Lower lobe of right lung (tissue), 2 donors: Measurements from ENCODE around the gene FBXO33. TPM values are rescaled to one million over a fixed set of nuclear protein-coding genes. Genes with fewer than 3 reads are reported as not detected.

Experiments
- ATAC-seq, 2 donors: fragments of 200-7000 bp; cut with Tn5 transposase; one replicate each; pipeline ENCODE4 v1.9.1; 2020 to 2022; ENCODE audit warnings: mild to moderate bottlenecking in 2 of 2, moderate library complexity in 2 of 2
- DNase-seq: peaks from one replicate; pipeline ENCODE4 v3.0.0-alpha.2; 2020
- H3K27ac ChIP-seq: fragments of 200-600 bp; one replicate; pipeline ENCODE4 v1.8.0; 2022
- H3K27me3 ChIP-seq: fragments of 200-600 bp; one replicate; pipeline ENCODE4 v1.8.0; 2022; ENCODE audit warnings: low read depth
- H3K36me3 ChIP-seq: fragments of 200-600 bp; one replicate; pipeline ENCODE4 v1.8.0; 2022; ENCODE audit warnings: mild to moderate bottlenecking
- H3K4me1 ChIP-seq: fragments of 200-600 bp; one replicate; pipeline ENCODE4 v1.8.0; 2022
- H3K4me3 ChIP-seq: fragments of 200-600 bp; one replicate; pipeline ENCODE4 v1.8.0; 2022; ENCODE audit warnings: mild to moderate bottlenecking
- H3K9me3 ChIP-seq: fragments of 200-600 bp; one replicate; pipeline ENCODE4 v1.8.0; 2022
- intact Hi-C: fragments of 100-400 bp; cut with DNase I; formaldehyde crosslinking; loops from one replicate; pipeline ENCODE4 v1.11.0; 2022
- total RNA-seq: library from RNA; stranded (reverse); fragmentation: NEBNext Ultra II Directional; extraction: Animal tissue kit (Norgen Biotek cat#: 25700); gene quantifications from one replicate; pipeline ENCODE4 v1.2.1, GENCODE V29; 2021
- TF ChIP-seq, protein P1 (sequence below): fragments of 200-600 bp; IDR thresholded peaks from one replicate; pipeline ENCODE4 v1.8.0; 2022; ENCODE audit warnings: antibody characterized with exemption, mild to moderate bottlenecking
- donor health status: DM: no; HTN: yes; CAD: no; lungs with severe emphysema.

The FBXO33 gene
- total RNA-seq, 1 donor from 2014 or later = 12.8 TPM

DNA sequence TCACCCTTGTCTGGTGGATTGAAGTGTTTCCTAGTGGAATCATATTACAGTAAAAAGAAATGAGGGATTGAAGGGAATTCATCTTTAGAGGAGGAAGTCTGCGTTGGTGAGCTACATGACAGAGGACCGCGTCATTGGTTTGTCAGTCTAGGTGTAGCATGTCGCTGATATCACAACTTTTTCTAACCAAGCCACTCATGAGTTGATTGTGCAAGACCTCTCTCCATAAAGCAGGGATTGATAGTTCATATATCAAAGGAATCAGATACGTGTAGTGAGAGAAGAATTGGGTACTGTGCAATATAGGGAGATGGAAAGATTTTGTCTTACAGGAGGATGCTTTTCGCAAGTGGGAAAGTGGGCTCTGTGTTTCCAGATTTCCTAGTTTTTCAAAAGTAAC, 3.0 kb upstream of the FBXO33 start:
- DNase-seq = no peak
- H3K4me1 ChIP-seq = peaks cover 15% of the 10 kb centered on the region
- no peak overlapping the region for H3K27ac ChIP-seq
- TF ChIP-seq, protein P1, sequence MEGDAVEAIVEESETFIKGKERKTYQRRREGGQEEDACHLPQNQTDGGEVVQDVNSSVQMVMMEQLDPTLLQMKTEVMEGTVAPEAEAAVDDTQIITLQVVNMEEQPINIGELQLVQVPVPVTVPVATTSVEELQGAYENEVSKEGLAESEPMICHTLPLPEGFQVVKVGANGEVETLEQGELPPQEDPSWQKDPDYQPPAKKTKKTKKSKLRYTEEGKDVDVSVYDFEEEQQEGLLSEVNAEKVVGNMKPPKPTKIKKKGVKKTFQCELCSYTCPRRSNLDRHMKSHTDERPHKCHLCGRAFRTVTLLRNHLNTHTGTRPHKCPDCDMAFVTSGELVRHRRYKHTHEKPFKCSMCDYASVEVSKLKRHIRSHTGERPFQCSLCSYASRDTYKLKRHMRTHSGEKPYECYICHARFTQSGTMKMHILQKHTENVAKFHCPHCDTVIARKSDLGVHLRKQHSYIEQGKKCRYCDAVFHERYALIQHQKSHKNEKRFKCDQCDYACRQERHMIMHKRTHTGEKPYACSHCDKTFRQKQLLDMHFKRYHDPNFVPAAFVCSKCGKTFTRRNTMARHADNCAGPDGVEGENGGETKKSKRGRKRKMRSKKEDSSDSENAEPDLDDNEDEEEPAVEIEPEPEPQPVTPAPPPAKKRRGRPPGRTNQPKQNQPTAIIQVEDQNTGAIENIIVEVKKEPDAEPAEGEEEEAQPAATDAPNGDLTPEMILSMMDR = no peak
- no peaks in the 10 kb centered on the region for H3K9me3 ChIP-seq
- H3K36me3 ChIP-seq = no peaks in the 10 kb centered on the region
- no peak for ATAC-seq
- H3K4me3 ChIP-seq = no peak overlapping the region
- no peaks in the 10 kb centered on the region for H3K27me3 ChIP-seq
- intact Hi-C loops = no loop called here

DNA sequence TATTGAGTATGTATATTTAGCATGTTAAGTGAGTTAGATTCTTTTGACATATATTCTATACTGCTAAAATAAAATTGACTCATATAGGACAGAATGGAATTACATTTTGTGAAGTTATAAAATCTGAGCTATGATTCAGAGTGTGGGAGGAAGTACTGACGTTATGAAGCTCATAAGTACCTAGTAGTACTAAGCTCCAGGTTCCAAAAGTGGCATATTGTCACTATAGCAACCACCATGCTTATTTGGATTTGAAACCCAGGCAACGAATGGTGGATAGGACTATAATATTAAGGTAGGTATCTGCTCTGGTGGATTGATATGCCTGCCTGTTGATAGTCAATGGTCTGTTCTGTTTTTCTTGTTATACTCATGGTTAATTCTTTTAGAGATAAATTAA, 2.2 kb upstream of the FBXO33 start:
- no peaks in the 10 kb centered on the region for H3K9me3 ChIP-seq
- no peak overlapping the region for H3K4me3 ChIP-seq
- DNase-seq (no peak), ATAC-seq (no peak)
- H3K27me3 ChIP-seq = no peaks in the 10 kb centered on the region
- H3K36me3 ChIP-seq = no peaks in the 10 kb centered on the region
- peaks cover 24% of the 10 kb centered on the region for H3K4me1 ChIP-seq
- TF ChIP-seq, protein P1 = no peak
- no peak overlapping the region for H3K27ac ChIP-seq
- intact Hi-C loops = no loop called here

DNA sequence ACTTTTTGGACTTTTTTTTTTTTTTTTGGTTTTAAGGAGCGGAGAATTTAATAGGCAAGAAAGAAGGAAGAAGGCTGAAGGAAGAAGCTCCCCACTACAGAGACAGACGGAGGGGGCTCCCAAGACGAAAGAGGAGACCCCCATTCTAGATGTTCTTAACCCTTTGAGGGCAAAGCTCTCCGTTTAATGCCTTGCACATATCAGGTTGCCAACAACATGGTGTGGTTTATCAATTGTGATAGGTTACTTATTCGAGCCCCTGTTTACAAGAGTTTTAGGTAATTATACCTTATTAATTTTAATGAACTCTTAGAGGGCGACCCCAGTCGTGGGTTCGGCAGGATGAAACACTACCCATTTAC, 1.2 kb upstream of the FBXO33 start:
- TF ChIP-seq, protein P1 = no peak
- Histone ChIP-seq H3K36me3 (no peaks in the 10 kb centered on the region), H3K4me3 (peak overlapping the region; percentile 94), H3K4me1 (peaks cover 33% of the 10 kb centered on the region), H3K9me3 (no peaks in the 10 kb centered on the region), H3K27ac (peak overlapping the region; percentile 99), H3K27me3 (no peaks in the 10 kb centered on the region)
- ATAC-seq = no peak
- DNase-seq = no peak
- intact Hi-C loops = no loop called here

DNA sequence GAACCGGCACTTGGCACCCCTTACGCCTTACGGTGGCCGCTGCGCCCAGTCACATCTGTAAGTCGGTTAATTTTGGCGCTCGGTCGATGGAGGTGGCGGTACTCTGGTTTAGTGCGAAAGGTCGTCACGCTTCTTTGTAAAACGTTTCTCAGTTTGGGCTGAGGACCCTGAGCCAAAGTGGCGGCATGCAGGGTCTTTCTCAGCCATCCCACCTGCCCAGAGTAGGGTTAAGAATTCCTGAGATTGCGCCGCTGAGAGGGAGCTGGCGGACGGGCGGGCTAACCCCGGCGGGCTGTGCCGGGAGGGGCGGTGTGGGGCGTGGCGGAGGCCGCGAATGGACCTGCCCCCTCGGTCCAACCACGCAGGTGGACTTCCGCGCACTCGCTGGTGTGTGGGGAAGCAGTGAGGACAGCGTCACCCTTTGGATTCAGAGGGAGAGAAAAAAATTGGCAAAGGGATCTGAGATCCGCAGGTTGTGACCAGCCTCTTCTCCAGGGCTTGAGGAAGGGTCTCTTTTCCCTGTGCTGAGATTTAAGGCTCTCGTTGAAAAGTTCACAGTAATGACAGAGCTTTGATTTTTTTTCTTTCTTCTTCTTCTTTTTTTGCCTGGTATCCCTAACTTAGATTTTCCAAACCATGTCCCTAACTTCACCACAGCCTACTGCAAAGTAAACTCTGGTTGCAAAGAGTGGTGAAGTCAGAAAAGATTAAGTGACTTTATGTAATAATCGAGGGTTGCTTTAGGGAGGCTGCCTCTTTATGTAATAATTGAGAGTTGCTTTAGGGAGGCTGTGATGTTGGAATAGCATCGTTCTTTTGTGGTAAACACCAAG, 602 bp upstream of the FBXO33 start:
- DNase-seq (peak; percentile 94), ATAC-seq (peak; percentile 95)
- Histone ChIP-seq H3K4me1 (peaks cover 38% of the 10 kb centered on the region), H3K36me3 (no peaks in the 10 kb centered on the region), H3K9me3 (no peaks in the 10 kb centered on the region), H3K27me3 (no peaks in the 10 kb centered on the region), H3K4me3 (peak overlapping the region; percentile 94), H3K27ac (peak overlapping the region; percentile 99)
- intact Hi-C loops = no loop called here
- TF ChIP-seq, protein P1 = peak; percentile 26

DNA sequence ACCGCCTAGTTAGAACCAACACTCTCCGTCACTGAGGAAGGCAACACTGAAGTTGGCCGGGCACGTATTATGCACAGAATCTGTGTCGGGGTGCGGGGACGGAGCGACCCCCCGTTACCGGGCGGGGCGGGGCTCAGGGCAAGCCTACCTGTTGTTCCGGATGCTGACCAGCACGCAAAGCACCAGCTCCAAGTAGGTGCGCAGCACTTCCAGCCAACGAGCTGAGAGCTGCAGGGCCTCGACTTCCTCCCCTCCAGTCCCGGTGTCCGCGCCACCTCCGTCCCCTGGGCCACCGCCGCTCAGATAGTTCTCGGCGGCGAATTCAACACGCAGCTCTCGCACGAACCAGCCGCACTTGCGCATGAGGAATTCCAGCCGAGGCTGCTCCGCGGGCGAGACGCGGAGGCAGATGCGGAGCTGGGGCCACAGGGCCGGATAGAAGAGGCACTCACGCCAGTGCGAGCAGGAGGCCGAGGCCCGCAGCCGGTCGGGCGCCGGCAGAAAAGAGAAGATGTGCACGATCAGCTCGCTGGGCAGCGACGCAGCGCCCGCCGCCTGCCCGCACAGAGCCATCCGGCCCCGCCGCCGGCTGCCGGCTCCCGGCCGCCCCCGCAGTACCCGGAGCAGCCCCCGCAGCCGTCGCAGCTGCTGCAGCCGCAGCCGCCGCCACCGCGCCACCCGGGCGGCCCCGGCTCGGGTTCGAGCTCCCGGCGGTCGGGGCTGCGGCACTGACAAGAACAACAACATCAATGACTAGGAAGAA, 636 bp downstream of the FBXO33 start:
- ATAC-seq = peak; percentile 2 to 23
- DNase-seq = peak; percentile 77

More for the DNA sequence above, 636 bp downstream of the FBXO33 start:
- intact Hi-C loops = no loop called here
- H3K27ac ChIP-seq = peak overlapping the region; percentile 99
- TF ChIP-seq, protein P1 = no peak
- peak overlapping the region; percentile 94 for H3K4me3 ChIP-seq
- H3K4me1 ChIP-seq = peaks cover 50% of the 10 kb centered on the region
- no peaks in the 10 kb centered on the region for H3K36me3 ChIP-seq
- H3K9me3 ChIP-seq = no peaks in the 10 kb centered on the region
- H3K27me3 ChIP-seq = no peaks in the 10 kb centered on the region
